ENCODE measurements around the gene HKDC1. TPM values are rescaled to one million over a fixed set of nuclear protein-coding genes. Genes with fewer than 3 reads are reported as not detected.

HKDC1 gene
- total and polyA plus RNA-seq, 10 of the 15 experiments (the other 5 are each of a cell fraction or from before 2014, with no cell fraction given), result 0.04 to 0.34 (median 0.13) TPM; not detected in 5

- TF ChIP-seq, protein P1, sequence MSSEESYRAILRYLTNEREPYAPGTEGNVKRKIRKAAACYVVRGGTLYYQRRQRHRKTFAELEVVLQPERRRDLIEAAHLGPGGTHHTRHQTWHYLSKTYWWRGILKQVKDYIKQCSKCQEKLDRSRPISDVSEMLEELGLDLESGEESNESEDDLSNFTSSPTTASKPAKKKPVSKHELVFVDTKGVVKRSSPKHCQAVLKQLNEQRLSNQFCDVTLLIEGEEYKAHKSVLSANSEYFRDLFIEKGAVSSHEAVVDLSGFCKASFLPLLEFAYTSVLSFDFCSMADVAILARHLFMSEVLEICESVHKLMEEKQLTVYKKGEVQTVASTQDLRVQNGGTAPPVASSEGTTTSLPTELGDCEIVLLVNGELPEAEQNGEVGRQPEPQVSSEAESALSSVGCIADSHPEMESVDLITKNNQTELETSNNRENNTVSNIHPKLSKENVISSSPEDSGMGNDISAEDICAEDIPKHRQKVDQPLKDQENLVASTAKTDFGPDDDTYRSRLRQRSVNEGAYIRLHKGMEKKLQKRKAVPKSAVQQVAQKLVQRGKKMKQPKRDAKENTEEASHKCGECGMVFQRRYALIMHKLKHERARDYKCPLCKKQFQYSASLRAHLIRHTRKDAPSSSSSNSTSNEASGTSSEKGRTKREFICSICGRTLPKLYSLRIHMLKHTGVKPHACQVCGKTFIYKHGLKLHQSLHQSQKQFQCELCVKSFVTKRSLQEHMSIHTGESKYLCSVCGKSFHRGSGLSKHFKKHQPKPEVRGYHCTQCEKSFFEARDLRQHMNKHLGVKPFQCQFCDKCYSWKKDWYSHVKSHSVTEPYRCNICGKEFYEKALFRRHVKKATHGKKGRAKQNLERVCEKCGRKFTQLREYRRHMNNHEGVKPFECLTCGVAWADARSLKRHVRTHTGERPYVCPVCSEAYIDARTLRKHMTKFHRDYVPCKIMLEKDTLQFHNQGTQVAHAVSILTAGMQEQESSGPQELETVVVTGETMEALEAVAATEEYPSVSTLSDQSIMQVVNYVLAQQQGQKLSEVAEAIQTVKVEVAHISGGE (CRISPR knock-in tag; IDR thresholded peaks at IDR 0.05), result no peak
- TF ChIP-seq KAT2A (conservative IDR thresholded peaks at IDR 0.05; ENCODE audit: control insufficient read depth, low read depth, low read length) (no peak), GATAD2B (conservative IDR thresholded peaks at IDR 0.05; ENCODE audit: low read depth) (peak; percentile 46), ZZZ3 (IDR thresholded peaks at IDR 0.05; ENCODE audit: control insufficient read depth, insufficient read length, low read depth) (no peak), SRF (IDR thresholded peaks at IDR 0.05; ENCODE audit: low read depth in 2 of 2, low read length in 2 of 2) (0 out of 4 replicates have a peak, but pooled peaks of 1 of the 2 experiments have one; percentile 33), ZBED1 (IDR thresholded peaks at IDR 0.05; ENCODE audit: borderline replicate concordance) (no peak), ZNF274 (IDR thresholded peaks at IDR 0.05; ENCODE audit: insufficient read depth, insufficient read length) (no peak), ASH2L (IDR thresholded peaks at IDR 0.05; ENCODE audit: borderline replicate concordance, low read depth) (no peak), SMC3 (IDR thresholded peaks at IDR 0.05; ENCODE audit: borderline replicate concordance, low read length) (peak; percentile 40; the same call in 1 of the 2 replicates), CHD2 (IDR thresholded peaks at IDR 0.05; ENCODE audit: borderline replicate concordance, low read depth, low read length) (peak; percentile 75), WRNIP1 (IDR thresholded peaks at IDR 0.05; ENCODE audit: borderline replicate concordance, low read depth, low read length) (0 out of 2 replicates have a peak, but pooled peaks have one; percentile 19), CBX5 (IDR thresholded peaks at IDR 0.05; ENCODE audit: low read depth) (0 out of 2 replicates have a peak, but pooled peaks have one; percentile 43), HDAC2 (IDR thresholded peaks at IDR 0.05) (no peak), NR2C2 (IDR thresholded peaks at IDR 0.05; ENCODE audit: borderline replicate concordance, control insufficient read depth, insufficient read length, low read depth) (no peak), BRCA1 (IDR thresholded peaks at IDR 0.05; ENCODE audit: low read depth, low read length) (no peak), PML (IDR thresholded peaks at IDR 0.05; ENCODE audit: low read length) (no peak), TARDBP (IDR thresholded peaks at IDR 0.05; ENCODE audit: borderline replicate concordance) (no peak), KLF5 (IDR thresholded peaks at IDR 0.05; ENCODE audit: partially characterized antibody) (no peak), ZNF622 (IDR thresholded peaks at IDR 0.05) (no peak)
- TF ChIP-seq, protein P2, sequence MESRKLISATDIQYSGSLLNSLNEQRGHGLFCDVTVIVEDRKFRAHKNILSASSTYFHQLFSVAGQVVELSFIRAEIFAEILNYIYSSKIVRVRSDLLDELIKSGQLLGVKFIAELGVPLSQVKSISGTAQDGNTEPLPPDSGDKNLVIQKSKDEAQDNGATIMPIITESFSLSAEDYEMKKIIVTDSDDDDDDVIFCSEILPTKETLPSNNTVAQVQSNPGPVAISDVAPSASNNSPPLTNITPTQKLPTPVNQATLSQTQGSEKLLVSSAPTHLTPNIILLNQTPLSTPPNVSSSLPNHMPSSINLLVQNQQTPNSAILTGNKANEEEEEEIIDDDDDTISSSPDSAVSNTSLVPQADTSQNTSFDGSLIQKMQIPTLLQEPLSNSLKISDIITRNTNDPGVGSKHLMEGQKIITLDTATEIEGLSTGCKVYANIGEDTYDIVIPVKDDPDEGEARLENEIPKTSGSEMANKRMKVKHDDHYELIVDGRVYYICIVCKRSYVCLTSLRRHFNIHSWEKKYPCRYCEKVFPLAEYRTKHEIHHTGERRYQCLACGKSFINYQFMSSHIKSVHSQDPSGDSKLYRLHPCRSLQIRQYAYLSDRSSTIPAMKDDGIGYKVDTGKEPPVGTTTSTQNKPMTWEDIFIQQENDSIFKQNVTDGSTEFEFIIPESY (IDR thresholded peaks at IDR 0.05), result no peak
- TF ChIP-seq, protein P3, sequence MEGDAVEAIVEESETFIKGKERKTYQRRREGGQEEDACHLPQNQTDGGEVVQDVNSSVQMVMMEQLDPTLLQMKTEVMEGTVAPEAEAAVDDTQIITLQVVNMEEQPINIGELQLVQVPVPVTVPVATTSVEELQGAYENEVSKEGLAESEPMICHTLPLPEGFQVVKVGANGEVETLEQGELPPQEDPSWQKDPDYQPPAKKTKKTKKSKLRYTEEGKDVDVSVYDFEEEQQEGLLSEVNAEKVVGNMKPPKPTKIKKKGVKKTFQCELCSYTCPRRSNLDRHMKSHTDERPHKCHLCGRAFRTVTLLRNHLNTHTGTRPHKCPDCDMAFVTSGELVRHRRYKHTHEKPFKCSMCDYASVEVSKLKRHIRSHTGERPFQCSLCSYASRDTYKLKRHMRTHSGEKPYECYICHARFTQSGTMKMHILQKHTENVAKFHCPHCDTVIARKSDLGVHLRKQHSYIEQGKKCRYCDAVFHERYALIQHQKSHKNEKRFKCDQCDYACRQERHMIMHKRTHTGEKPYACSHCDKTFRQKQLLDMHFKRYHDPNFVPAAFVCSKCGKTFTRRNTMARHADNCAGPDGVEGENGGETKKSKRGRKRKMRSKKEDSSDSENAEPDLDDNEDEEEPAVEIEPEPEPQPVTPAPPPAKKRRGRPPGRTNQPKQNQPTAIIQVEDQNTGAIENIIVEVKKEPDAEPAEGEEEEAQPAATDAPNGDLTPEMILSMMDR (IDR thresholded peaks at IDR 0.05 in 2 of 3, conservative IDR thresholded peaks at IDR 0.05 in 1 of 3; ENCODE audit: control insufficient read depth in 2 of 3, extremely low read depth in 1 of 3, insufficient read depth in 1 of 3, low read depth in 3 of 3, low read length in 3 of 3), result peak; percentile 71 to 82 (median 77)
These were observed 2.3 kb downstream of the HKDC1 start (continued) for GRCh38 chr10:69222157-69223027.

Data from GM12878 (cell line).